Muscle of leg (tissue), 11 donors: Measurements from ENCODE around the gene GRID1. TPM values are rescaled to one million over a fixed set of nuclear protein-coding genes. Genes with fewer than 3 reads are reported as not detected.

Experiments
- DNase-seq: peaks from one replicate; pipeline ENCODE4 v3.0.0; 2013
- H3K27ac ChIP-seq: one replicate; pipeline ENCODE4 v1.5.1; 2013; ENCODE audit warnings: mild to moderate bottlenecking, low read length, control low read depth
- H3K27me3 ChIP-seq: one replicate; pipeline ENCODE4 v1.6.1; 2013; ENCODE audit warnings: low read length; ENCODE audit not compliant: control insufficient read depth, insufficient read depth
- H3K36me3 ChIP-seq: one replicate; pipeline ENCODE4 v1.6.1; 2013; ENCODE audit warnings: low read length; ENCODE audit not compliant: control insufficient read depth, insufficient read depth
- H3K4me1 ChIP-seq: one replicate; pipeline ENCODE4 v1.6.1; 2013; ENCODE audit warnings: low read length; ENCODE audit not compliant: control insufficient read depth, insufficient read depth
- H3K4me3 ChIP-seq: one replicate; pipeline ENCODE4 v1.5.1; 2013; ENCODE audit warnings: low read length, control low read depth
- H3K9me3 ChIP-seq: replicated peaks from 2 replicates; pipeline ENCODE4 v1.6.1; 2013; ENCODE audit warnings: low read depth, low read length; ENCODE audit not compliant: control insufficient read depth
- WGBS: methylation state at CpG from one replicate; pipeline ENCODE4 v1.1.5; 2013; ENCODE audit warnings: missing lambda C conversion rate; ENCODE audit not compliant: insufficient coverage; 5-methylcytosine and 5-hydroxymethylcytosine counted together
- polyA plus RNA-seq, 8 donors: library from polyadenylated mRNA; unstranded; fragments of 120-200 nt; gene quantifications; one replicate each; pipeline versions ENCODE4 v1.2.1 to v1.2.3, GENCODE V29; 2013; ENCODE audit warnings: inconsistent platforms in 1 of 8, low replicate concordance in 1 of 8; ENCODE audit not compliant: insufficient read length in 8 of 8, insufficient read depth in 1 of 8
- total RNA-seq: library from RNA; stranded (reverse); fragments of 120-200 nt; gene quantifications from one replicate; pipeline ENCODE4 v1.2.4, GENCODE V29; 2013

The GRID1 gene
- total and polyA plus RNA-seq, 9 donors = 2.4 to 6.1 (median 3.1) TPM

- Histone ChIP-seq H3K36me3 (no peaks in the 10 kb centered on the region), H3K4me3 (no peak overlapping the region), H3K4me1 (no peaks in the 10 kb centered on the region), H3K27ac (no peak overlapping the region), H3K9me3 (no peaks in the 10 kb centered on the region), H3K27me3 (no peaks in the 10 kb centered on the region)
- DNase-seq = no peak
Measured at GRCh38 chr10:86315549-86315942, 51.0 kb downstream of the GRID1 start.

- 82% methylated on average over 6 of the region's 7 CpGs for WGBS
- no peaks in the 10 kb centered on the region for H3K9me3 ChIP-seq
- H3K4me1 ChIP-seq = no peaks in the 10 kb centered on the region
- DNase-seq = no peak
- no peaks in the 10 kb centered on the region for H3K27me3 ChIP-seq
- H3K36me3 ChIP-seq = no peaks in the 10 kb centered on the region
- H3K4me3 ChIP-seq = no peak overlapping the region
- H3K27ac ChIP-seq = no peak overlapping the region
Measured at GRCh38 chr10:86314616-86315548, 51.7 kb downstream of the GRID1 start.

GRCh38 chr10:86313621-86314041 lies 53.0 kb downstream of the GRID1 start:
- WGBS = 74% methylated on average over 10 of the region's 10 CpGs
- no peak overlapping the region for H3K4me3 ChIP-seq
- DNase-seq = no peak
- no peaks in the 10 kb centered on the region for H3K27me3 ChIP-seq
- H3K9me3 ChIP-seq = no peaks in the 10 kb centered on the region
- H3K27ac ChIP-seq = no peak overlapping the region
- no peaks in the 10 kb centered on the region for H3K36me3 ChIP-seq
- H3K4me1 ChIP-seq = no peaks in the 10 kb centered on the region

GRCh38 chr10:86312701-86313270 lies 53.8 kb downstream of the GRID1 start:
- no peaks in the 10 kb centered on the region for H3K9me3 ChIP-seq
- no peaks in the 10 kb centered on the region for H3K4me1 ChIP-seq
- WGBS = 58% methylated on average over 5 of the region's 5 CpGs
- H3K4me3 ChIP-seq = no peak overlapping the region
- DNase-seq = no peak
- no peak overlapping the region for H3K27ac ChIP-seq
- H3K27me3 ChIP-seq = no peaks in the 10 kb centered on the region
- H3K36me3 ChIP-seq = no peaks in the 10 kb centered on the region

GRCh38 chr10:86311906-86312305 lies 54.7 kb downstream of the GRID1 start:
- 17% methylated on average over 1 of the region's 1 CpG for WGBS
- H3K27ac ChIP-seq = no peak overlapping the region
- H3K4me3 ChIP-seq = no peak overlapping the region
- H3K36me3 ChIP-seq = no peaks in the 10 kb centered on the region
- no peaks in the 10 kb centered on the region for H3K9me3 ChIP-seq
- no peak for DNase-seq
- H3K4me1 ChIP-seq = no peaks in the 10 kb centered on the region
- H3K27me3 ChIP-seq = no peaks in the 10 kb centered on the region

- DNase-seq = no peak
- WGBS = 72% methylated on average over 3 of the region's 3 CpGs
- Histone ChIP-seq H3K9me3 (no peaks in the 10 kb centered on the region), H3K27me3 (no peaks in the 10 kb centered on the region), H3K4me1 (no peaks in the 10 kb centered on the region), H3K36me3 (no peaks in the 10 kb centered on the region), H3K27ac (no peak overlapping the region), H3K4me3 (no peak overlapping the region)
Measured at GRCh38 chr10:86311190-86311589, 55.4 kb downstream of the GRID1 start.

GRCh38 chr10:86310702-86311101 lies 55.9 kb downstream of the GRID1 start:
- no peak for DNase-seq

GRCh38 chr10:86310291-86310690 lies 56.3 kb downstream of the GRID1 start:
- Histone ChIP-seq H3K4me1 (no peaks in the 10 kb centered on the region), H3K4me3 (no peak overlapping the region), H3K36me3 (no peaks in the 10 kb centered on the region), H3K9me3 (no peaks in the 10 kb centered on the region), H3K27me3 (no peaks in the 10 kb centered on the region), H3K27ac (no peak overlapping the region)
- no peak for DNase-seq
- WGBS = 100% methylated on average over 2 of the region's 2 CpGs

More at GRCh38 chr10:86310702-86311101, 55.9 kb downstream of the GRID1 start:
- H3K4me3 ChIP-seq = no peak overlapping the region
- H3K27ac ChIP-seq = no peak overlapping the region
- no peaks in the 10 kb centered on the region for H3K27me3 ChIP-seq
- H3K4me1 ChIP-seq = no peaks in the 10 kb centered on the region
- 57% methylated on average over 1 of the region's 1 CpG for WGBS
- no peaks in the 10 kb centered on the region for H3K36me3 ChIP-seq
- H3K9me3 ChIP-seq = no peaks in the 10 kb centered on the region

GRCh38 chr10:86308056-86308455 lies 58.5 kb downstream of the GRID1 start:
- no peaks in the 10 kb centered on the region for H3K27me3 ChIP-seq
- no peaks in the 10 kb centered on the region for H3K36me3 ChIP-seq
- no CpG with 5 or more reads among the region's 1 CpG for WGBS
- no peaks in the 10 kb centered on the region for H3K9me3 ChIP-seq
- no peak overlapping the region for H3K27ac ChIP-seq
- H3K4me3 ChIP-seq = no peak overlapping the region
- H3K4me1 ChIP-seq = no peaks in the 10 kb centered on the region
- no peak for DNase-seq

GRCh38 chr10:86306628-86307278 lies 59.8 kb downstream of the GRID1 start:
- no peaks in the 10 kb centered on the region for H3K36me3 ChIP-seq
- H3K4me3 ChIP-seq = no peak overlapping the region
- 100% methylated on average over 1 of the region's 6 CpGs for WGBS
- H3K27me3 ChIP-seq = no peaks in the 10 kb centered on the region
- no peak overlapping the region for H3K27ac ChIP-seq
- no peaks in the 10 kb centered on the region for H3K4me1 ChIP-seq
- DNase-seq = peak; percentile 46
- H3K9me3 ChIP-seq = peaks cover 2% of the 10 kb centered on the region
